ENCODE results near the gene LASP1.

DNA sequence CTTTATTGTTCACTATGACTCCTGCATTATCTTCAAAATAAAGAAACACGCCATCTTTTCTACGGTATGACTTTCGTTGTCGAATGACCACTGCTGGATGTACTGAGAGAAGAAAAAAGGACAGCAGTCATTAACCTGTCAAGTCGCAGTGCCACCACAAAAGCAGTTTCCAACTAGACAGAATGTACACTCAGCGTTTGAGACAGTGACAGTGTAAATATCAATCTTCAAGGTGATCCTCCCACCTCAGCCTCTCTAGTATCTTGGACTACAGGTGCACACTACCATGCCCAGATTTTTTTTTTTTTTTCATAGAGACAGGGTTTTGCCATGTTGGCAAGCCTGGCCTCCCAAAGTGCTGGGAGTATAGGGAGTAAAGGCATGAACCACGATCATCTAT is 19.5 kb upstream of the LASP1 start:
- TF ChIP-seq ZC3H10 (CRISPR knock-in tag; IDR thresholded peaks at IDR 0.05) (no peak), ZNF565 (CRISPR knock-in tag; conservative IDR thresholded peaks at IDR 0.05; ENCODE audit: low read depth) (no peak), ZFP3 (CRISPR knock-in tag; IDR thresholded peaks at IDR 0.05) (no peak), ESRRG (CRISPR knock-in tag; IDR thresholded peaks at IDR 0.05) (no peak), TOX (CRISPR knock-in tag; IDR thresholded peaks at IDR 0.05; ENCODE audit: borderline replicate concordance) (no peak), RARB (CRISPR knock-in tag; IDR thresholded peaks at IDR 0.05) (no peak), ARNTL (CRISPR knock-in tag; IDR thresholded peaks at IDR 0.05; ENCODE audit: borderline replicate concordance, low read depth) (no peak)
- TF ChIP-seq, protein P1, sequence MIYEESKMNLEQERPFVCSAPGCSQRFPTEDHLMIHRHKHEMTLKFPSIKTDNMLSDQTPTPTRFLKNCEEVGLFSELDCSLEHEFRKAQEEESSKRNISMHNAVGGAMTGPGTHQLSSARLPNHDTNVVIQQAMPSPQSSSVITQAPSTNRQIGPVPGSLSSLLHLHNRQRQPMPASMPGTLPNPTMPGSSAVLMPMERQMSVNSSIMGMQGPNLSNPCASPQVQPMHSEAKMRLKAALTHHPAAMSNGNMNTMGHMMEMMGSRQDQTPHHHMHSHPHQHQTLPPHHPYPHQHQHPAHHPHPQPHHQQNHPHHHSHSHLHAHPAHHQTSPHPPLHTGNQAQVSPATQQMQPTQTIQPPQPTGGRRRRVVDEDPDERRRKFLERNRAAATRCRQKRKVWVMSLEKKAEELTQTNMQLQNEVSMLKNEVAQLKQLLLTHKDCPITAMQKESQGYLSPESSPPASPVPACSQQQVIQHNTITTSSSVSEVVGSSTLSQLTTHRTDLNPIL (CRISPR knock-in tag; IDR thresholded peaks at IDR 0.05; ENCODE audit: low read depth), result no peak

Measured in SK-N-SH treated with all-trans-retinoic acid at 6 μM for 48 hours (cell line).